Nephron (organoid): ENCODE results near the gene ETV1.

Experiments used
- H3K27ac Mint-ChIP-seq, 3 experiments: 2 replicates each; pipeline ENCODE4 v1.8.0; 2020; ENCODE audit warnings: mixed read lengths in 3 of 3, mild to moderate bottlenecking in 2 of 3, moderate library complexity in 1 of 3
- H3K27me3 Mint-ChIP-seq: 2 replicates; pipeline ENCODE4 v1.8.0; 2021; ENCODE audit warnings: low read depth, mild to moderate bottlenecking, moderate library complexity, mixed read lengths
- H3K36me3 Mint-ChIP-seq: 2 replicates; pipeline ENCODE4 v1.8.0; 2020; ENCODE audit warnings: low read depth, mixed read lengths
- H3K4me1 Mint-ChIP-seq: 2 replicates; pipeline ENCODE4 v1.8.0; 2020; ENCODE audit warnings: mixed read lengths
- H3K4me3 Mint-ChIP-seq, 3 experiments: 2 replicates each; pipeline ENCODE4 v1.8.0; 2020; ENCODE audit warnings: mild to moderate bottlenecking in 3 of 3, mixed read lengths in 3 of 3, moderate library complexity in 2 of 3
- H3K9me3 Mint-ChIP-seq: 2 replicates; pipeline ENCODE4 v1.8.0; 2020; ENCODE audit warnings: mixed read lengths
- TF ChIP-seq, protein P1 (sequence below), 3 experiments: fragments of 200-600 bp; sonication (generic); IDR thresholded peaks; one replicate each; pipeline ENCODE4 v1.5.0; 2021; ENCODE audit warnings: antibody characterized with exemption in 3 of 3; ENCODE audit not compliant: unreplicated experiment in 3 of 3

ETV1 gene

DNA sequence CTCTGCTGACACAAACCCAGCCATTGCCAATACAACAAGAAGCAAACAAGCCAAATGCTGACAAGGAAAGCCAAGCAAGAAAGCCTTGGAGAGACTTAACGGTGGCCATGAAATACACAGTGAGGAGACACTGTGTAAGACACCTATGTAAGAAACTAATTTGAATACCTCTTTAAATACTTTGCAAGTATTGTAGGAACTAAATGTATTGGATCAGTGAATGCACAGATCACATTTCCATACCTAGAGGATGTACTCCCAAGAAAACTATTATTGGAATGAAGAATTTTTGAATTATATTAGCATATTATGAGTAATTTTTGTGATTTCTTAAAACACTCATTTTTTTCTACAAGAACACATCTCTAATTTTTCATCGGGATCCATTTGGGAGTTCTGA, 34.0 kb downstream of the ETV1 start:
- Mint-ChIP-seq H3K4me3 (no peak overlapping the region), H3K27ac (no peak overlapping the region), H3K27me3 (no peaks in the 10 kb centered on the region), H3K4me1 (no peaks in the 10 kb centered on the region), H3K9me3 (no peaks in the 10 kb centered on the region), H3K36me3 (no peaks in the 10 kb centered on the region)
- TF ChIP-seq, protein P1, sequence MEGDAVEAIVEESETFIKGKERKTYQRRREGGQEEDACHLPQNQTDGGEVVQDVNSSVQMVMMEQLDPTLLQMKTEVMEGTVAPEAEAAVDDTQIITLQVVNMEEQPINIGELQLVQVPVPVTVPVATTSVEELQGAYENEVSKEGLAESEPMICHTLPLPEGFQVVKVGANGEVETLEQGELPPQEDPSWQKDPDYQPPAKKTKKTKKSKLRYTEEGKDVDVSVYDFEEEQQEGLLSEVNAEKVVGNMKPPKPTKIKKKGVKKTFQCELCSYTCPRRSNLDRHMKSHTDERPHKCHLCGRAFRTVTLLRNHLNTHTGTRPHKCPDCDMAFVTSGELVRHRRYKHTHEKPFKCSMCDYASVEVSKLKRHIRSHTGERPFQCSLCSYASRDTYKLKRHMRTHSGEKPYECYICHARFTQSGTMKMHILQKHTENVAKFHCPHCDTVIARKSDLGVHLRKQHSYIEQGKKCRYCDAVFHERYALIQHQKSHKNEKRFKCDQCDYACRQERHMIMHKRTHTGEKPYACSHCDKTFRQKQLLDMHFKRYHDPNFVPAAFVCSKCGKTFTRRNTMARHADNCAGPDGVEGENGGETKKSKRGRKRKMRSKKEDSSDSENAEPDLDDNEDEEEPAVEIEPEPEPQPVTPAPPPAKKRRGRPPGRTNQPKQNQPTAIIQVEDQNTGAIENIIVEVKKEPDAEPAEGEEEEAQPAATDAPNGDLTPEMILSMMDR (IDR thresholded peaks at IDR 0.05; ENCODE audit: unreplicated experiment in 3 of 3): no peak

- Mint-ChIP-seq H3K27ac (no peak overlapping the region), H3K27me3 (no peaks in the 10 kb centered on the region), H3K4me1 (peaks cover 6% of the 10 kb centered on the region), H3K4me3 (no peak overlapping the region), H3K9me3 (no peaks in the 10 kb centered on the region), H3K36me3 (no peaks in the 10 kb centered on the region)
- TF ChIP-seq, protein P1 (IDR thresholded peaks at IDR 0.05; ENCODE audit: unreplicated experiment in 3 of 3): no peak
Measured at GRCh38 chr7:13953368-13953767, 36.1 kb downstream of the ETV1 start.

GRCh38 chr7:13952921-13953320, 36.5 kb downstream of the ETV1 start:
- H3K27ac Mint-ChIP-seq: no peak overlapping the region
- TF ChIP-seq, protein P1 (IDR thresholded peaks at IDR 0.05; ENCODE audit: unreplicated experiment in 3 of 3): no peak

GRCh38 chr7:13949939-13950338, 39.5 kb downstream of the ETV1 start:
- TF ChIP-seq, protein P1 (IDR thresholded peaks at IDR 0.05; ENCODE audit: unreplicated experiment in 3 of 3): no peak
- Mint-ChIP-seq H3K4me3 (no peak overlapping the region), H3K9me3 (no peaks in the 10 kb centered on the region), H3K27me3 (no peaks in the 10 kb centered on the region), H3K4me1 (peaks cover 19% of the 10 kb centered on the region), H3K27ac (no peak overlapping the region), H3K36me3 (peaks cover 3% of the 10 kb centered on the region)

More at GRCh38 chr7:13952921-13953320, 36.5 kb downstream of the ETV1 start:
- Mint-ChIP-seq H3K4me1 (peaks cover 11% of the 10 kb centered on the region), H3K4me3 (no peak overlapping the region), H3K36me3 (no peaks in the 10 kb centered on the region), H3K27me3 (no peaks in the 10 kb centered on the region), H3K9me3 (no peaks in the 10 kb centered on the region)

- Mint-ChIP-seq H3K27ac (no peak overlapping the region), H3K4me1 (peaks cover 19% of the 10 kb centered on the region), H3K4me3 (no peak overlapping the region), H3K27me3 (no peaks in the 10 kb centered on the region), H3K36me3 (peaks cover 5% of the 10 kb centered on the region), H3K9me3 (no peaks in the 10 kb centered on the region)
- TF ChIP-seq, protein P1 (IDR thresholded peaks at IDR 0.05; ENCODE audit: unreplicated experiment in 3 of 3): no peak
Measured at GRCh38 chr7:13949445-13949844, 40.0 kb downstream of the ETV1 start.

DNA sequence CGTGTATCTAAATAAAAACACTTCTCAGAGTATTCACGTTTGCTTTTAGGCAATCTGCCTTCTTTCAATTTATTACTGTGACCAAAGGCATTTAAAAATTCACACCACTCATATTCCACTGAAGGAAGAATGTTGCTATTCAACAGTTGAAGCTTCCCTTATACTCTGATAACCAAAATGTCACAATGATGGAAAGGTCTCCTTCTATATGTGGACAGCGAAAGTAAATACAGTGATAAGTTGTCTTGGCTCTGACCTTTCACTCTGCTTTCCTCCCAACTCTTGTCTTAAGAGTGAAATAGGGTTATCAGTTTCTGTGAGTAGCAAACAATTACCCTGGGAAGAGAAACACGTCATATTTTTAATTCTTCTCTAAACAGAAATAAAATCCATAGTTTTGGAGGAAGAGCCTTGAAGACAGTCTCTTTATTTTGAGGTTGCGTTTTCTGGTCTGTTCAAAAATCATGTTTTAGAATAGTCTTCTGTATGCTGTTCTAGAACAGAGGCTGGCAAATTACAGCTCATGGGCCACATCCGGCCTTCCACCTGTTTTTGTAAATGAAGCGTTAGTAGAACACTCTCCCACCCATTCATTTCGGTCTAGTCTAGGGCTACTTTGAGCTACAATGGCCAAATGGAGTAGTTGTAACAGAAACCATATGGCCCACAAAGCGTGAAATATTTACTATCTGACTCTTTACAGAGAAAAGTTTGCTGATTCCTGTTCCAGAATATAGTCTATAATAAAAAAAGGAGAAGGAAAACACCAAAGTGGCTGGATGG, 41.3 kb downstream of the ETV1 start:
- Mint-ChIP-seq H3K4me3 (no peak overlapping the region), H3K27ac (peak overlapping the region in 1 of 3 experiments; percentile 69), H3K4me1 (peaks cover 19% of the 10 kb centered on the region), H3K27me3 (no peaks in the 10 kb centered on the region), H3K9me3 (peaks cover 4% of the 10 kb centered on the region), H3K36me3 (peaks cover 13% of the 10 kb centered on the region)
- TF ChIP-seq, protein P1 (IDR thresholded peaks at IDR 0.05; ENCODE audit: unreplicated experiment in 3 of 3): no peak
